Brain microvascular endothelial cell (primary cell): ENCODE data around the gene ZNRF3.

Experiments used
- DNase-seq: peaks from one replicate; pipeline ENCODE4 v3.0.0-alpha.2; 2020
- H3K27ac ChIP-seq: fragments of 250-450 bp; sonication (Bioruptor Pico); 2 replicates; pipeline ENCODE4 v1.5.1; 2020; ENCODE audit warnings: mild to moderate bottlenecking, moderate library complexity
- H3K27me3 ChIP-seq: fragments of 250-450 bp; sonication (Bioruptor Pico); replicated peaks from 2 replicates; pipeline ENCODE4 v1.5.1; 2020; ENCODE audit warnings: mild to moderate bottlenecking
- H3K36me3 ChIP-seq: fragments of 250-450 bp; sonication (Bioruptor Pico); replicated peaks from 2 replicates; pipeline ENCODE4 v1.5.1; 2020; ENCODE audit warnings: mild to moderate bottlenecking
- H3K4me3 ChIP-seq: 2 replicates; pipeline ENCODE4 v1.5.1; 2011; ENCODE audit warnings: low read depth, mild to moderate bottlenecking, control low read depth, low read length, moderate library complexity
- CTCF ChIP-seq: IDR thresholded peaks from 2 replicates; pipeline ENCODE4 v1.5.1; 2011; ENCODE audit warnings: low read depth, mild to moderate bottlenecking, moderate library complexity, low read length, control low read depth, inconsistent platforms; ENCODE audit errors: missing control alignments
- in situ Hi-C: cut with HindIII; loops from 2 replicates; pipeline ENCODE4 v1.10.0; 2017; ENCODE audit warnings: low sequenced_read_pairs, low pct_ligation_motif_present

The ZNRF3 gene

GRCh38 chr22:29071261-29072045 is 188.1 kb downstream of the ZNRF3 start:
- DNase-seq = no peak

GRCh38 chr22:29072193-29072978 is 189.0 kb downstream of the ZNRF3 start:
- Histone ChIP-seq H3K36me3 (no peaks in the 10 kb centered on the region), H3K27ac (no peak overlapping the region), H3K4me3 (peak overlapping the region; percentile 45), H3K27me3 (peaks cover 5% of the 10 kb centered on the region)
- in situ Hi-C loops = no loop called here
- peak; percentile 39 for DNase-seq
- TF ChIP-seq CTCF = no peak

More at GRCh38 chr22:29071261-29072045, 188.1 kb downstream of the ZNRF3 start:
- Histone ChIP-seq H3K27me3 (peaks cover 5% of the 10 kb centered on the region), H3K4me3 (peak overlapping the region; percentile 29), H3K27ac (no peak overlapping the region), H3K36me3 (no peaks in the 10 kb centered on the region)
- in situ Hi-C loops = no loop called here
- TF ChIP-seq CTCF = no peak

GRCh38 chr22:29072979-29073617 is 189.7 kb downstream of the ZNRF3 start, which contains the start of gene KREMEN1:
Gene KREMEN1 (plus strand): TSS chr22:29073035. CDS start chr22:29073131, 96 bp downstream.
- H3K27me3 ChIP-seq = peaks cover 5% of the 10 kb centered on the region
- peak within 1 kb of the TSS; percentile 49 for H3K4me3 ChIP-seq
- no peak within 1 kb of the TSS for H3K27ac ChIP-seq
- in situ Hi-C loops = no loop called here
- TF ChIP-seq CTCF = no peak
- DNase-seq = no peak
- no peaks in the 10 kb centered on the region for H3K36me3 ChIP-seq

GRCh38 chr22:29073618-29074275 is 190.4 kb downstream of the ZNRF3 start:
- peak; percentile 1 for TF ChIP-seq CTCF
- Histone ChIP-seq H3K27me3 (peaks cover 5% of the 10 kb centered on the region), H3K27ac (no peak overlapping the region), H3K36me3 (no peaks in the 10 kb centered on the region), H3K4me3 (peak overlapping the region; percentile 49)
- no peak for DNase-seq
- in situ Hi-C loops = no loop called here

GRCh38 chr22:29074276-29074772 is 191.0 kb downstream of the ZNRF3 start:
- no peaks in the 10 kb centered on the region for H3K36me3 ChIP-seq
- H3K27ac ChIP-seq = no peak overlapping the region
- TF ChIP-seq CTCF = no peak
- in situ Hi-C loops = no loop called here
- H3K27me3 ChIP-seq = peaks cover 5% of the 10 kb centered on the region
- no peak overlapping the region for H3K4me3 ChIP-seq
- DNase-seq = no peak
